Measurements from ENCODE around the gene TMEM144. TPM values are rescaled to one million over a fixed set of nuclear protein-coding genes. Genes with fewer than 3 reads are reported as not detected.

The TMEM144 gene
- polyA plus RNA-seq, 1 donor from 2014 or later, result 2.8 TPM

DNA sequence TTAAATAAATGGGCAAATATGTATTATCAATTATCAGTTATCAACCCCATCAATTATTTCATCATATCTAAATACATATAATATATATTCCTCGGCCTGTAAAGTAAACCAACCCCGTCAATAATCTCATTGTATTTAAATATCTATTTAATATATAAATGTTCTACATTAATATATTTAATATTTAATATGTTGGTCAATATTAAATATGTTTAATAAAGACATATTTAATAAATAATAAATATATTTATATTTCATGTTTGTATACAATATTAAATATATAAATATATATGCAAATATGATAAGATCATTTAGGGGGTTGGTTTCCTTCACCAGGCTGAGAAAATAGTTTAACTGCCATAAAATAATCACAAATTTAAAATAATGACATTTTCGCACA lies 6.4 kb upstream of the TMEM144 start:
- Histone ChIP-seq H3K36me3 (ENCODE audit: insufficient read depth, low read length) (no peaks in the 10 kb centered on the region), H3K79me2 (replicated peaks; ENCODE audit: insufficient read depth, low read length) (no peaks in the 10 kb centered on the region), H3K4me2 (ENCODE audit: low read length) (no peak overlapping the region), H3K9ac (ENCODE audit: low read length) (no peak overlapping the region), H3K27ac (ENCODE audit: low read length) (no peak overlapping the region), H4K20me1 (ENCODE audit: insufficient read depth) (no peaks in the 10 kb centered on the region), H3F3A (ENCODE audit: insufficient read depth, low read length, poor library complexity, severe bottlenecking) (no peaks in the 10 kb centered on the region), H3K9me2 (ENCODE audit: insufficient read depth, low read length) (no peaks in the 10 kb centered on the region), H3K9me3 (ENCODE audit: low read length) (no peaks in the 10 kb centered on the region), H2AFZ (ENCODE audit: low read depth, low read length) (no peak overlapping the region), H3K27me3 (ENCODE audit: insufficient read depth, low read depth, low read length) (no peaks in the 10 kb centered on the region), H3K4me3 (ENCODE audit: low read length) (no peak overlapping the region)
- TF ChIP-seq RAD21 (conservative IDR thresholded peaks at IDR 0.05), result no peak
- TF ChIP-seq, protein P1, sequence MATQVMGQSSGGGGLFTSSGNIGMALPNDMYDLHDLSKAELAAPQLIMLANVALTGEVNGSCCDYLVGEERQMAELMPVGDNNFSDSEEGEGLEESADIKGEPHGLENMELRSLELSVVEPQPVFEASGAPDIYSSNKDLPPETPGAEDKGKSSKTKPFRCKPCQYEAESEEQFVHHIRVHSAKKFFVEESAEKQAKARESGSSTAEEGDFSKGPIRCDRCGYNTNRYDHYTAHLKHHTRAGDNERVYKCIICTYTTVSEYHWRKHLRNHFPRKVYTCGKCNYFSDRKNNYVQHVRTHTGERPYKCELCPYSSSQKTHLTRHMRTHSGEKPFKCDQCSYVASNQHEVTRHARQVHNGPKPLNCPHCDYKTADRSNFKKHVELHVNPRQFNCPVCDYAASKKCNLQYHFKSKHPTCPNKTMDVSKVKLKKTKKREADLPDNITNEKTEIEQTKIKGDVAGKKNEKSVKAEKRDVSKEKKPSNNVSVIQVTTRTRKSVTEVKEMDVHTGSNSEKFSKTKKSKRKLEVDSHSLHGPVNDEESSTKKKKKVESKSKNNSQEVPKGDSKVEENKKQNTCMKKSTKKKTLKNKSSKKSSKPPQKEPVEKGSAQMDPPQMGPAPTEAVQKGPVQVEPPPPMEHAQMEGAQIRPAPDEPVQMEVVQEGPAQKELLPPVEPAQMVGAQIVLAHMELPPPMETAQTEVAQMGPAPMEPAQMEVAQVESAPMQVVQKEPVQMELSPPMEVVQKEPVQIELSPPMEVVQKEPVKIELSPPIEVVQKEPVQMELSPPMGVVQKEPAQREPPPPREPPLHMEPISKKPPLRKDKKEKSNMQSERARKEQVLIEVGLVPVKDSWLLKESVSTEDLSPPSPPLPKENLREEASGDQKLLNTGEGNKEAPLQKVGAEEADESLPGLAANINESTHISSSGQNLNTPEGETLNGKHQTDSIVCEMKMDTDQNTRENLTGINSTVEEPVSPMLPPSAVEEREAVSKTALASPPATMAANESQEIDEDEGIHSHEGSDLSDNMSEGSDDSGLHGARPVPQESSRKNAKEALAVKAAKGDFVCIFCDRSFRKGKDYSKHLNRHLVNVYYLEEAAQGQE (IDR thresholded peaks at IDR 0.05; ENCODE audit: borderline replicate concordance), result no peak
- no peak for TF ChIP-seq EZH2 (IDR thresholded peaks at IDR 0.05; ENCODE audit: borderline replicate concordance, insufficient read depth, low read length, poor library complexity, severe bottlenecking)
- no peak for TF ChIP-seq TAF1 (IDR thresholded peaks at IDR 0.05; ENCODE audit: low read depth)
- no peak for TF ChIP-seq EP300 (conservative IDR thresholded peaks at IDR 0.05; ENCODE audit: poor library complexity, severe bottlenecking)

DNA sequence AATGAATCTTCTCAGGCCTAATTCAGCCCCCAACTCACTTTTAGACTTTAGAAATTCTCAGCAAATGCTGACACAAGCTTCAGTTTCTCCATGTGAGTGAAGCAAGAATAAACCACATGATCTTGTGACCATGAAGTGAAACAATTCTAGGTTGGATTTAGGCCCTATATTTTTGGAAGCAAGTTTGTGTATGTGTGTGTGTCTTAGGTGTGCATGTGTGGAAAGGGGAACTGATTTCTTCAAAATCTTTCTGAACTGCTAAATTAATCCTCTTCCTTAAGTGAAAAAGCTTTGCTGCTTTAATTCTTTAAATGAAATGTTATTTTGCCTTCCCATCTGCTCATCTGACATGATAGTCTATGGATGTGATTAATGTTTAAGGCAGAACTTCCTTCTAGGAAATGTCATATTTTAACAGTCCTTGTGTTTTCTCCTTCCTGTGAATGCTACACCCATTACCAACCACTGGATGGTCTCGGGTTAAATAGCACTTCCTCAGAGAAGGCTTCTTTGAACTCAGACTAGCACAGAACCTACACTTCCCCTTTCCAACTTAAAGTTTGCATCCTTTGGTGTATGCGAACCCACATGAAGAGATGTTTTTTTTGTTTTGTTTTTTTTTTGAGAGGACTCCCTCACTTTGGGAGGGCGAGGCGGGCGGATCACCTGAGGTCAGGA lies 1.2 kb upstream of the TMEM144 start:
- H3K36me3 ChIP-seq (ENCODE audit: insufficient read depth, low read length), result no peaks in the 10 kb centered on the region
- H3K27ac ChIP-seq (ENCODE audit: low read length), result no peak overlapping the region
- H3K4me3 ChIP-seq (ENCODE audit: low read length), result no peak overlapping the region
- no peaks in the 10 kb centered on the region for H3K9me2 ChIP-seq (ENCODE audit: insufficient read depth, low read length)
- no peaks in the 10 kb centered on the region for H3F3A ChIP-seq (ENCODE audit: insufficient read depth, low read length, poor library complexity, severe bottlenecking)
- H4K20me1 ChIP-seq (ENCODE audit: insufficient read depth), result no peaks in the 10 kb centered on the region
- H3K9me3 ChIP-seq (ENCODE audit: low read length), result no peaks in the 10 kb centered on the region
- H3K79me2 ChIP-seq (replicated peaks; ENCODE audit: insufficient read depth, low read length), result no peaks in the 10 kb centered on the region
- H3K4me2 ChIP-seq (ENCODE audit: low read length), result no peak overlapping the region
- H3K9ac ChIP-seq (ENCODE audit: low read length), result no peak overlapping the region
- H3K27me3 ChIP-seq (ENCODE audit: insufficient read depth, low read depth, low read length), result no peaks in the 10 kb centered on the region
- no peak overlapping the region for H2AFZ ChIP-seq (ENCODE audit: low read depth, low read length)
- TF ChIP-seq EP300 (conservative IDR thresholded peaks at IDR 0.05; ENCODE audit: poor library complexity, severe bottlenecking), result no peak
- TF ChIP-seq MXI1 (conservative IDR thresholded peaks at IDR 0.05; ENCODE audit: poor library complexity, severe bottlenecking), result no peak
- no peak for TF ChIP-seq POLR2AphosphoS5 (IDR thresholded peaks at IDR 0.05)
- TF ChIP-seq TAF1 (IDR thresholded peaks at IDR 0.05; ENCODE audit: low read depth), result no peak
- no peak for TF ChIP-seq EZH2 (IDR thresholded peaks at IDR 0.05; ENCODE audit: borderline replicate concordance, insufficient read depth, low read length, poor library complexity, severe bottlenecking)
- TF ChIP-seq, protein P2, sequence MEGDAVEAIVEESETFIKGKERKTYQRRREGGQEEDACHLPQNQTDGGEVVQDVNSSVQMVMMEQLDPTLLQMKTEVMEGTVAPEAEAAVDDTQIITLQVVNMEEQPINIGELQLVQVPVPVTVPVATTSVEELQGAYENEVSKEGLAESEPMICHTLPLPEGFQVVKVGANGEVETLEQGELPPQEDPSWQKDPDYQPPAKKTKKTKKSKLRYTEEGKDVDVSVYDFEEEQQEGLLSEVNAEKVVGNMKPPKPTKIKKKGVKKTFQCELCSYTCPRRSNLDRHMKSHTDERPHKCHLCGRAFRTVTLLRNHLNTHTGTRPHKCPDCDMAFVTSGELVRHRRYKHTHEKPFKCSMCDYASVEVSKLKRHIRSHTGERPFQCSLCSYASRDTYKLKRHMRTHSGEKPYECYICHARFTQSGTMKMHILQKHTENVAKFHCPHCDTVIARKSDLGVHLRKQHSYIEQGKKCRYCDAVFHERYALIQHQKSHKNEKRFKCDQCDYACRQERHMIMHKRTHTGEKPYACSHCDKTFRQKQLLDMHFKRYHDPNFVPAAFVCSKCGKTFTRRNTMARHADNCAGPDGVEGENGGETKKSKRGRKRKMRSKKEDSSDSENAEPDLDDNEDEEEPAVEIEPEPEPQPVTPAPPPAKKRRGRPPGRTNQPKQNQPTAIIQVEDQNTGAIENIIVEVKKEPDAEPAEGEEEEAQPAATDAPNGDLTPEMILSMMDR (IDR thresholded peaks at IDR 0.05; ENCODE audit: poor library complexity, severe bottlenecking), result no peak
